ENCODE data around the gene TMEM54. TPM values are rescaled to one million over a fixed set of nuclear protein-coding genes. Genes with fewer than 3 reads are reported as not detected.

The TMEM54 gene
- total RNA-seq, 2 donors from 2014 or later: 8.6 to 12.3 TPM

DNA sequence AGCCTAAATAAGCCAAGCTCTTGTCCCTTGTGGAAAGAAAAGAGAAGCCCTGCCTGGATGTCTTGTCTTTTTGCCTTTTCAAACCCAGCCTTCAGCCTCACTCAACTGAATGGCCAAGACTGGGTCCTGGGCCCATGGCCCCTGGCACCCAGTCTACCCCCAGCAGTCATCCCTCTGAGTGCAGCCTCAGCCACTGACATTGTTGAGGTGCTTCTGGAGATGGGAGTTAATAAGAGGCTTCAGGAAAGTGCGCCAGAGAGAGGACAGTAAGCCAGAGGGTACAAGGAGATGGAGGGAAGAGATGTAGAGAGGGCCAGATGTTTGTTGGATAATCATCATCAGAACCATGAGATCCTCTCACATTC, 37.3 kb downstream of the TMEM54 start:
- peaks cover 19% of the 10 kb centered on the region for H3K36me3 ChIP-seq (ENCODE audit: control insufficient read depth, insufficient read depth, low read length)
- no peak overlapping the region for H3K4me3 Mint-ChIP-seq
- no peaks in the 10 kb centered on the region for H3K4me1 ChIP-seq (ENCODE audit: control insufficient read depth, insufficient read depth, low read length)
- DNase-seq: no peak
- H3K9ac ChIP-seq (ENCODE audit: extremely low read depth, low read length, poor library complexity, severe bottlenecking): no peak overlapping the region
- no peaks in the 10 kb centered on the region for H3K9me3 ChIP-seq (ENCODE audit: control insufficient read depth, low read length)
- H3K27ac Mint-ChIP-seq: no peak overlapping the region
- TF ChIP-seq, protein P1, sequence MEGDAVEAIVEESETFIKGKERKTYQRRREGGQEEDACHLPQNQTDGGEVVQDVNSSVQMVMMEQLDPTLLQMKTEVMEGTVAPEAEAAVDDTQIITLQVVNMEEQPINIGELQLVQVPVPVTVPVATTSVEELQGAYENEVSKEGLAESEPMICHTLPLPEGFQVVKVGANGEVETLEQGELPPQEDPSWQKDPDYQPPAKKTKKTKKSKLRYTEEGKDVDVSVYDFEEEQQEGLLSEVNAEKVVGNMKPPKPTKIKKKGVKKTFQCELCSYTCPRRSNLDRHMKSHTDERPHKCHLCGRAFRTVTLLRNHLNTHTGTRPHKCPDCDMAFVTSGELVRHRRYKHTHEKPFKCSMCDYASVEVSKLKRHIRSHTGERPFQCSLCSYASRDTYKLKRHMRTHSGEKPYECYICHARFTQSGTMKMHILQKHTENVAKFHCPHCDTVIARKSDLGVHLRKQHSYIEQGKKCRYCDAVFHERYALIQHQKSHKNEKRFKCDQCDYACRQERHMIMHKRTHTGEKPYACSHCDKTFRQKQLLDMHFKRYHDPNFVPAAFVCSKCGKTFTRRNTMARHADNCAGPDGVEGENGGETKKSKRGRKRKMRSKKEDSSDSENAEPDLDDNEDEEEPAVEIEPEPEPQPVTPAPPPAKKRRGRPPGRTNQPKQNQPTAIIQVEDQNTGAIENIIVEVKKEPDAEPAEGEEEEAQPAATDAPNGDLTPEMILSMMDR (conservative IDR thresholded peaks at IDR 0.05): no peak
- H3K27me3 ChIP-seq (ENCODE audit: control insufficient read depth, insufficient read depth, low read length, poor library complexity, severe bottlenecking): peaks cover under 1% of the 10 kb centered on the region
- WGBS, 2 experiments (ENCODE audit: insufficient coverage in 1 of 2, insufficient read length in 1 of 2): 100% methylated on average over 1 of the region's 1 CpG; no CpG with 5 or more reads in 1 of the 2 experiments
- no peaks in the 10 kb centered on the region for H3K9me3 Mint-ChIP-seq
- peak overlapping the region; percentile 76 for H3K27ac ChIP-seq (ENCODE audit: low read depth, low read length)
- H3K27me3 Mint-ChIP-seq (ENCODE audit: insufficient read depth): peaks cover 12% of the 10 kb centered on the region
- H3K4me1 Mint-ChIP-seq: peaks cover 3% of the 10 kb centered on the region
- H3K36me3 Mint-ChIP-seq (ENCODE audit: low read depth): peaks cover 16% of the 10 kb centered on the region
- no peak overlapping the region for H3K4me3 ChIP-seq (ENCODE audit: low read length)

DNA sequence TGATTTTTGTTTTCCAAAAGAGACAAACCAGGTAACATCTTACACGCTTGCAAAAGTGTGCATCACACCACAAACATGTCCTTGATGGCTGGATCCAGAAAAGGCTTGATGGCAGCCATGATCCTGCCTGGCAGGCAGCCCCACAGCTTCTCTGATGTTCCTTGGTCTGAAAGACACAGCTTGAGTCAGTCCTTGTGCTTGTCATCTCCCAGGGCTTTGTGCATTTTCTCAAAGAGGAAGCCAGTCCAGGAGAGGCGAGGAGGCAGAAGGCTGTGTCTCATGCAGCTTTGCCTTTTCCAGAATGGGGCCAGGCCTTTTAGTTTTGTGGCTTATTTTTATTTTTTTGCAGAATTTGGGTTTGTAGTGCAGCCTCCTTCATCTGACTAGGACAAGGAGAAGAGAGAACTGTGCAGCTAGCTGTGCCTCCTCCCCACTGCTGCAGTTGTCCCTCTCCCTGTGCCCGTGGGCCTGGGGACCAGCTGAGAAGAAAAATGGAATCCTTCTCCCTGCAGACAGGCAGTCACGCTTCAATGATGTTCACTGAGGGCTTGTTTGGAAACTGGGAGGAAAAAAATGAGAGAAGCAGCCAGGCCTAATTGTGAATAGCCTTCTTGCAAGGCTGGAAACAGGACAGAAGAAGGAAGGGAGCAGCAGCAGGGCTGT, 37.8 kb downstream of the TMEM54 start:
- Histone ChIP-seq H3K4me1 (ENCODE audit: control insufficient read depth, insufficient read depth, low read length) (no peaks in the 10 kb centered on the region), H3K9me3 (ENCODE audit: control insufficient read depth, low read length) (no peaks in the 10 kb centered on the region), H3K4me3 (ENCODE audit: low read length) (no peak overlapping the region), H3K27me3 (ENCODE audit: control insufficient read depth, insufficient read depth, low read length, poor library complexity, severe bottlenecking) (no peaks in the 10 kb centered on the region), H3K9ac (ENCODE audit: extremely low read depth, low read length, poor library complexity, severe bottlenecking) (no peak overlapping the region), H3K36me3 (ENCODE audit: control insufficient read depth, insufficient read depth, low read length) (peaks cover 22% of the 10 kb centered on the region), H3K27ac (ENCODE audit: low read depth, low read length) (peak overlapping the region; percentile 76)
- Mint-ChIP-seq H3K4me1 (peaks cover 3% of the 10 kb centered on the region), H3K27me3 (ENCODE audit: insufficient read depth) (peaks cover 7% of the 10 kb centered on the region), H3K4me3 (no peak overlapping the region), H3K36me3 (ENCODE audit: low read depth) (peaks cover 16% of the 10 kb centered on the region), H3K9me3 (no peaks in the 10 kb centered on the region), H3K27ac (no peak overlapping the region)
- TF ChIP-seq, protein P1 (conservative IDR thresholded peaks at IDR 0.05): no peak
- no peak for DNase-seq
- 90 to 94% methylated on average over 1 to 4 of the region's 4 CpGs for WGBS, 2 experiments (ENCODE audit: insufficient coverage in 1 of 2, insufficient read length in 1 of 2)

DNA sequence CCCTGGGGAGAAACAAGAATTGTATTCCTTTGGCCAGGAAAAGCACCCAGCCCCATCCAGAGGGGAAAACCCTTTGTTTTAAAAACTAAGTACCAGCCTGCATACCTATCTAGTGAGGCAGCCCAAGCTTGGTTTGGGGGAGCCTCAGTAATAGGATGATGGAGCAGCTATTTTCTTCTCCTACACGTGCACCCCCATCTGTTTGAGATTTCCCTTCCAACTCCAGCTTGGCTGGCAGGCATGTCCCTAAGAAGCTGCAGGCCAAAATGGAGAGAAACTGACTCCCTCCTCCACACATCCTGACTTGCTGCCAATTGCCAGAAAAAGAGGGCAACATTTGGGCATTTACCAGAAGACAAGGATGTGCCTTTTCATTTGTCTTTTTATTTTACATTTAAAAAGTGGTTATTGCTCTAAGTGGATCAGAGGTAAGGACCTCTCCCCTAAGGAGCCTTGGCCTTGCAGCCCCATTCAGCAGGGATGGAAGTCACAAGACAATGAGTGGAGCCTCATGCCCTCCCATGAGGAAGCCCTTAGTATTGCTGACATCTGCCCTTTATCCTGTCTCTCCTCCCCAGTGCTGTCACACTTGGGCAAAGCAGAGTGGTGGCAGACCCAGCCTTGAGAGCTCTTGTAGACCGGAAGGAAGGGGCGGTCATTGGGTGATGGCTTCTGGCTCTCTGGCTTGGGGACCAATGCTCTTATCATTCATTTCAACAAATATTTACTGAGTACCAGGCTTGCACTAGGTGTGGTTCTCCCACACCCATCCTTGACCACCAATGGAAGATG, 39.1 kb downstream of the TMEM54 start:
- Histone ChIP-seq H3K4me3 (ENCODE audit: low read length) (no peak overlapping the region), H3K36me3 (ENCODE audit: control insufficient read depth, insufficient read depth, low read length) (peaks cover 33% of the 10 kb centered on the region), H3K27me3 (ENCODE audit: control insufficient read depth, insufficient read depth, low read length, poor library complexity, severe bottlenecking) (no peaks in the 10 kb centered on the region), H3K4me1 (ENCODE audit: control insufficient read depth, insufficient read depth, low read length) (no peaks in the 10 kb centered on the region), H3K9me3 (ENCODE audit: control insufficient read depth, low read length) (no peaks in the 10 kb centered on the region), H3K27ac (ENCODE audit: low read depth, low read length) (no peak overlapping the region), H3K9ac (ENCODE audit: extremely low read depth, low read length, poor library complexity, severe bottlenecking) (no peak overlapping the region)
- Mint-ChIP-seq H3K27ac (peak overlapping the region; percentile 26), H3K4me3 (no peak overlapping the region), H3K4me1 (no peaks in the 10 kb centered on the region), H3K27me3 (ENCODE audit: insufficient read depth) (no peaks in the 10 kb centered on the region), H3K36me3 (ENCODE audit: low read depth) (peaks cover 22% of the 10 kb centered on the region), H3K9me3 (no peaks in the 10 kb centered on the region)
- 83 to 94% methylated on average over 3 of the region's 3 CpGs for WGBS, 2 experiments (ENCODE audit: insufficient coverage in 1 of 2, insufficient read length in 1 of 2)
- DNase-seq: no peak
- TF ChIP-seq, protein P1 (conservative IDR thresholded peaks at IDR 0.05): no peak
